Transverse colon (tissue), 4 donors: ENCODE measurements around the gene TAS2R39. TPM values are rescaled to one million over a fixed set of nuclear protein-coding genes. Genes with fewer than 3 reads are reported as not detected.

Experiments used
- DNase-seq: peaks from one replicate; pipeline ENCODE4 v3.0.0-alpha.2; 2019
- H3K27ac ChIP-seq, 4 donors: fragments of 200-600 bp; sonication (generic); 2 replicates each; pipeline ENCODE4 v1.5.1; 2016 to 2018; ENCODE audit warnings: inconsistent platforms in 4 of 4
- H3K27me3 ChIP-seq: fragments of 200-600 bp; sonication (generic); 2 replicates; pipeline ENCODE4 v1.5.1; 2017; ENCODE audit warnings: inconsistent platforms
- H3K36me3 ChIP-seq, 4 donors: fragments of 200-600 bp; sonication (generic); 2 replicates each; pipeline ENCODE4 v1.5.1; 2017 to 2019; ENCODE audit warnings: inconsistent platforms in 4 of 4
- H3K4me1 ChIP-seq, 4 donors: fragments of 200-600 bp; sonication (generic); 2 replicates each; pipeline ENCODE4 v1.5.1; 2017 to 2020; ENCODE audit warnings: inconsistent platforms in 4 of 4
- H3K4me3 ChIP-seq, 4 donors: fragments of 200-600 bp; sonication (generic); 1 replicate in 1 of 4; 2 replicates in 3 of 4; pipeline versions ENCODE4 v1.5.1 to v1.6.1; 2017 to 2019; ENCODE audit warnings: inconsistent platforms in 4 of 4
- H3K9me3 ChIP-seq, 2 donors: fragments of 200-600 bp; sonication (generic); 2 replicates each; pipeline ENCODE4 v1.5.1; 2017 to 2019; ENCODE audit warnings: inconsistent platforms in 2 of 2
- EP300 ChIP-seq: sonication (generic); formaldehyde crosslinking; IDR thresholded peaks from one replicate; pipeline ENCODE4 v1.6.1; 2017; ENCODE audit warnings: antibody characterized with exemption, low read depth
- POLR2A ChIP-seq: fragments of 450-650 bp; IDR thresholded peaks from one replicate; pipeline ENCODE4 v1.6.1; 2016; ENCODE audit warnings: antibody characterized with exemption, mild to moderate bottlenecking, moderate library complexity
- POLR2AphosphoS5 ChIP-seq, 3 donors: sonication (generic); formaldehyde crosslinking; IDR thresholded peaks; one replicate each; pipeline ENCODE4 v1.6.1; 2016; ENCODE audit warnings: antibody characterized with exemption in 3 of 3
- WGBS, 2 donors: methylation state at CpG; one replicate each; pipeline ENCODE4 v1.1.5; 2018; ENCODE audit warnings: low coverage in 1 of 2; 5-methylcytosine and 5-hydroxymethylcytosine counted together
- in situ Hi-C, 4 donors: fragments of 200-750 bp; cut with MboI; loops; one replicate each; pipeline versions ENCODE4 v1.15.0 to v1.15.1; 2017; ENCODE audit warnings: low sequenced_read_pairs in 3 of 4, low pct_ligation_motif_present in 1 of 4, low pct_unique_long_range_greater_than_20kb in 1 of 4
- intact Hi-C: fragments of 100-400 bp; cut with DNase I; formaldehyde crosslinking; loops from one replicate; pipeline ENCODE4 v1.15.1; 2023; ENCODE audit warnings: low total_unique reads
- small RNA-seq, 4 donors: library from RNA; depleted of rRNA; stranded (forward); fragments of <200 nt; gene quantifications; one replicate each; pipeline ENCODE3, GENCODE V24; 2016
- total RNA-seq, 4 donors: library from RNA; depleted of rRNA; stranded (reverse); fragments of >200 nt; gene quantifications; one replicate each; pipeline ENCODE4 v1.1.0, GENCODE V29; 2016
- TF ChIP-seq, protein P1 (sequence below), 5 experiments: fragments of 200-600 bp in 3 of 5; fragments of 450-650 bp in 2 of 5; sonication (generic) in 3 of 5; IDR thresholded peaks; 1 replicate in 2 of 5; 2 replicates in 3 of 5; pipeline ENCODE4 v1.5.1; 2016 to 2017; ENCODE audit warnings: antibody characterized with exemption in 5 of 5, inconsistent platforms in 3 of 5, mild to moderate bottlenecking in 2 of 5, moderate library complexity in 1 of 5

Gene TAS2R39
- total RNA-seq, 4 donors from 2014 or later = not detected

DNA sequence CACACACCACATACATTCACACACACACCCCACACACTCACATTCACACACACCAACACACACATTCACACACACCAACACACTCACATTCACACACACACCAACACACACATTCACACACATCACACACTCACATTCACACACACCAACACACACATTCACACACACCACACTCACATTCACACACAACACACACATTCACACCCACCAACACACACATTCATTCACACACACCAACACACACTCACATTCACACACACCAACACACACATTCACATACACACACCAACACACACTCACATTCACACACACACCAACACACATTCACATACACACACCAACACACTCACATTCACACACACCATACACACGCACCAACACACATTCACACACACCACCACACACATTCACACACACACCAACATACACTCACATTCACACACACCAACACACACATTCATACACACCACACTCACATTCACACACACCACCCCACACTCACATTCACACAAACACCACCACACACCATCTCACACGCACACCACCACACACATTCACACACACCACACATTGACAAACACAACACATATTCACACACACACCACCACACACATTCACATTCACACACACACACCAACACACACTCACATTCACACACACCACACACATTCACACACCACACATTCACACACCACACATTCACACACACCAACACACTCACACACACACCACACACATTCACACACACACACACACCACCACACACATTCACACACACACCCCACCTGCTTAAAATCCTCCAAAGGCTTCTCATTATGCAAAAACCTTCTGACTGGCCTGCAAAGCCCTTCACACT lies 47.6 kb downstream of the TAS2R39 start:
- no peaks in the 10 kb centered on the region for H3K9me3 ChIP-seq
- intact Hi-C loops = no loop called here
- WGBS, 2 donors = 97 to 100% methylated on average over 2 of the region's 2 CpGs
- in situ Hi-C loops = loop anchor here in 1 of 4 donors (10.0 kb wide), 1 partner anchor 264 kb away; no protein-coding TSS in a partner anchor
- H3K36me3 ChIP-seq = no peaks in the 10 kb centered on the region
- no peak overlapping the region for H3K27ac ChIP-seq
- no peaks in the 10 kb centered on the region for H3K4me1 ChIP-seq
- no peak for DNase-seq
- TF ChIP-seq, protein P1, sequence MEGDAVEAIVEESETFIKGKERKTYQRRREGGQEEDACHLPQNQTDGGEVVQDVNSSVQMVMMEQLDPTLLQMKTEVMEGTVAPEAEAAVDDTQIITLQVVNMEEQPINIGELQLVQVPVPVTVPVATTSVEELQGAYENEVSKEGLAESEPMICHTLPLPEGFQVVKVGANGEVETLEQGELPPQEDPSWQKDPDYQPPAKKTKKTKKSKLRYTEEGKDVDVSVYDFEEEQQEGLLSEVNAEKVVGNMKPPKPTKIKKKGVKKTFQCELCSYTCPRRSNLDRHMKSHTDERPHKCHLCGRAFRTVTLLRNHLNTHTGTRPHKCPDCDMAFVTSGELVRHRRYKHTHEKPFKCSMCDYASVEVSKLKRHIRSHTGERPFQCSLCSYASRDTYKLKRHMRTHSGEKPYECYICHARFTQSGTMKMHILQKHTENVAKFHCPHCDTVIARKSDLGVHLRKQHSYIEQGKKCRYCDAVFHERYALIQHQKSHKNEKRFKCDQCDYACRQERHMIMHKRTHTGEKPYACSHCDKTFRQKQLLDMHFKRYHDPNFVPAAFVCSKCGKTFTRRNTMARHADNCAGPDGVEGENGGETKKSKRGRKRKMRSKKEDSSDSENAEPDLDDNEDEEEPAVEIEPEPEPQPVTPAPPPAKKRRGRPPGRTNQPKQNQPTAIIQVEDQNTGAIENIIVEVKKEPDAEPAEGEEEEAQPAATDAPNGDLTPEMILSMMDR (IDR thresholded peaks at IDR 0.05) = no peak
- TF ChIP-seq POLR2A (no peak), POLR2AphosphoS5 (IDR thresholded peaks at IDR 0.05) (no peak), EP300 (no peak)
- no peak overlapping the region for H3K4me3 ChIP-seq
- no peaks in the 10 kb centered on the region for H3K27me3 ChIP-seq

Small RNAs within 50 kb of the gene (small RNA-seq; reads per million reads assigned to genes)
- gene AC073342.3 = 0 reads per million in 4 donors

Other genes with a start within 250 kb of the TAS2R39 start
- gene TRPV5, start 249.7 kb upstream of the TAS2R39 start, total RNA-seq = not detected
- gene LLCFC1, start 243.9 kb upstream of the TAS2R39 start, total RNA-seq = not detected
- gene KEL, start 221.1 kb upstream of the TAS2R39 start, total RNA-seq = under 1 TPM in 1 of 4 donors, not detected in 3; 0.37 TPM
- gene OR9A2, start 156.3 kb upstream of the TAS2R39 start, total RNA-seq = not detected
- not detected for gene OR6V1, start 131.1 kb upstream of the TAS2R39 start, total RNA-seq
- not detected for gene PIP, start 51.3 kb upstream of the TAS2R39 start, total RNA-seq
- gene TAS2R40, start 38.6 kb downstream of the TAS2R39 start, total RNA-seq = not detected
- 100 to 1,000 TPM; 333 to 472 (median 376) TPM for gene GSTK1, start 80.0 kb downstream of the TAS2R39 start, total RNA-seq
- 100 to 1,000 TPM in 1 of 4 donors, 10 to 100 TPM in 3; 46.4 to 127 (median 52.2) TPM for gene TMEM139, start 101.5 kb downstream of the TAS2R39 start, total RNA-seq
- 10 to 100 TPM; 13.5 to 38.9 (median 17.6) TPM for gene CASP2, start 104.9 kb downstream of the TAS2R39 start, total RNA-seq
- gene CLCN1, start 132.7 kb downstream of the TAS2R39 start, total RNA-seq = not detected
- gene FAM131B, start 179.3 kb downstream of the TAS2R39 start, total RNA-seq = 10 to 100 TPM in 1 of 4 donors, 1 to 10 TPM in 3; 2.2 to 33.4 (median 4.7) TPM
- 100 to 1,000 TPM in 2 of 4 donors, 10 to 100 TPM in 2; 45.2 to 217 (median 110) TPM for gene ZYX, start 197.9 kb downstream of the TAS2R39 start, total RNA-seq
- gene EPHA1, start 225.4 kb downstream of the TAS2R39 start, total RNA-seq = 10 to 100 TPM; 21.1 to 29.9 (median 24.8) TPM